GM12878 (cell line): ENCODE measurements around the gene HECTD4. TPM values are rescaled to one million over a fixed set of nuclear protein-coding genes. Genes with fewer than 3 reads are reported as not detected.
A peak's percentile ranks its signal among the peaks of the same experiment; 100 is the strongest.

Source experiments
- ATAC-seq: fragments of 200-7000 bp; cut with Tn5 transposase; 3 replicates; pipeline ENCODE4 v1.9.1; 2020; ENCODE audit warnings: mild to moderate bottlenecking, moderate library complexity
- BruUV-seq: library from RNA; stranded (reverse); fragments of 400-500 nt; replicated peaks from 2 replicates; lab custom pipeline; 2021; lab: Mats Ljungman, UMichigan
- CTCF ChIA-PET: fragments of 300-600 bp; sonication (Branson Sonifier 250); formaldehyde crosslinking; extraction: SDS; loops from one replicate; lab custom pipeline; 2021; ENCODE audit warnings: inconsistent platforms; lab: Yijun Ruan, JAX
- POLR2A ChIA-PET: fragments of 350-600 bp; formaldehyde crosslinking; extraction: SDS; loops from one replicate; lab custom pipeline; 2021; ENCODE audit warnings: inconsistent platforms; lab: Charles Lee
- RAD21 ChIA-PET: fragments of 300-600 bp; sonication (Branson Sonifier 250); formaldehyde crosslinking; loops from one replicate; lab custom pipeline; 2023; ENCODE audit warnings: antibody characterized with exemption; ENCODE audit not compliant: unreplicated experiment; lab: Charles Lee
- SMC1A ChIA-PET: fragments of 300-600 bp; sonication (Branson Sonifier 250); formaldehyde crosslinking; loops from one replicate; lab custom pipeline; 2023; ENCODE audit not compliant: unreplicated experiment, uncharacterized antibody; lab: Charles Lee
- DNase-seq: peaks from one replicate; pipeline ENCODE4 v3.0.0-alpha.2; 2011; ENCODE audit warnings: low read depth, low spot score
- FAIRE-seq: peaks from 3 replicates; lab custom pipeline; 2011; peaks lifted over from hg19 to GRCh38; lab: Jason Lieb, UNC
- H2AFZ ChIP-seq: 2 replicates; pipeline ENCODE4 v1.6.0; 2011; ENCODE audit warnings: low read depth, low read length, control low read depth; ENCODE audit not compliant: control insufficient read depth
- H3K27ac ChIP-seq: 2 replicates; pipeline ENCODE4 v1.5.1; 2011; ENCODE audit warnings: control low read depth; ENCODE audit not compliant: control insufficient read depth, insufficient read depth
- H3K27me3 ChIP-seq, 2 experiments: replicated peaks in 1 of 2; 2 replicates each; pipeline versions ENCODE4 v1.6.0 to v1.6.1; 2011; ENCODE audit warnings: low read length in 1 of 2; ENCODE audit not compliant: control insufficient read depth in 2 of 2, insufficient read depth in 2 of 2
- H3K36me3 ChIP-seq, 2 experiments: 2 replicates each; pipeline ENCODE4 v1.5.1; 2011; ENCODE audit warnings: low read length in 1 of 2; ENCODE audit not compliant: control insufficient read depth in 2 of 2, insufficient read depth in 2 of 2
- H3K4me1 ChIP-seq: 2 replicates; pipeline ENCODE4 v1.6.1; 2011; ENCODE audit warnings: mild to moderate bottlenecking, low read length, moderate library complexity, mixed read lengths; ENCODE audit not compliant: control insufficient read depth, insufficient read depth
- H3K4me2 ChIP-seq: 2 replicates; pipeline ENCODE4 v1.6.0; 2011; ENCODE audit warnings: control low read depth; ENCODE audit not compliant: control insufficient read depth, insufficient read depth
- H3K4me3 ChIP-seq: fragments of 200-600 bp; sonication (generic); 2 replicates; pipeline ENCODE4 v1.5.1; 2016
- H3K79me2 ChIP-seq: 2 replicates; pipeline ENCODE4 v1.6.0; 2011; ENCODE audit warnings: low read length; ENCODE audit not compliant: control insufficient read depth, insufficient read depth
- H3K9ac ChIP-seq: 2 replicates; pipeline ENCODE4 v1.8.0; 2011; ENCODE audit warnings: low read length, control low read depth, mixed read lengths; ENCODE audit not compliant: control insufficient read depth, insufficient read depth
- H3K9me3 ChIP-seq: replicated peaks from 3 replicates; pipeline ENCODE4 v1.5.1; 2011; ENCODE audit warnings: mild to moderate bottlenecking, low read length; ENCODE audit not compliant: control insufficient read depth, insufficient read depth
- H4K20me1 ChIP-seq: 2 replicates; pipeline ENCODE4 v1.6.0; 2011; ENCODE audit not compliant: control insufficient read depth, insufficient read depth
- ASH2L ChIP-seq: fragments of 300-600, 200-600 bp; sonication (generic); IDR thresholded peaks from 2 replicates; pipeline ENCODE4 v1.6.1; 2017; ENCODE audit warnings: low read depth, mild to moderate bottlenecking, borderline replicate concordance
- BRCA1 ChIP-seq: IDR thresholded peaks from 2 replicates; pipeline ENCODE4 v1.6.1; 2011; ENCODE audit warnings: low read depth, low read length, improper control_type of control experiment
- CBFB ChIP-seq: IDR thresholded peaks from 2 replicates; pipeline ENCODE4 v1.6.1; 2016; ENCODE audit warnings: antibody characterized with exemption, low read depth
- CEBPB ChIP-seq, 2 experiments: fragments of 150-350 bp in 1 of 2; IDR thresholded peaks; 2 replicates each; pipeline ENCODE4 v1.6.1; 2012 to 2014; ENCODE audit warnings: low read depth in 2 of 2, low read length in 2 of 2, borderline replicate concordance in 1 of 2, inconsistent platforms in 1 of 2
- FOXK2 ChIP-seq: fragments of 450-650 bp; IDR thresholded peaks from 2 replicates; pipeline ENCODE4 v1.6.1; 2017; ENCODE audit warnings: mild to moderate bottlenecking, moderate library complexity
- MTA2 ChIP-seq: fragments of 450-650 bp; IDR thresholded peaks from 2 replicates; pipeline ENCODE4 v1.6.1; 2016; ENCODE audit warnings: low read depth, mild to moderate bottlenecking, moderate library complexity
- RAD51 ChIP-seq: fragments of 450-650 bp; IDR thresholded peaks from 2 replicates; pipeline ENCODE4 v1.6.1; 2016; ENCODE audit warnings: moderate library complexity, mild to moderate bottlenecking, inconsistent platforms
- RB1 ChIP-seq: fragments of 450-650 bp; formaldehyde crosslinking; IDR thresholded peaks from 2 replicates; pipeline ENCODE4 v1.6.1; 2017; ENCODE audit warnings: mild to moderate bottlenecking, borderline replicate concordance
- STAT3 ChIP-seq: IDR thresholded peaks from 2 replicates; pipeline ENCODE4 v1.6.1; 2011; ENCODE audit warnings: low read depth, low read length, improper control_type of control experiment
- TBL1XR1 ChIP-seq: IDR thresholded peaks from 2 replicates; pipeline ENCODE4 v1.6.1; 2012; ENCODE audit warnings: low read depth, low read length, improper control_type of control experiment
- TCF7 ChIP-seq: IDR thresholded peaks from 2 replicates; pipeline ENCODE4 v1.6.1; 2014; ENCODE audit warnings: antibody characterized with exemption, borderline replicate concordance
- WGBS: methylation state at CpG from one replicate; pipeline ENCODE4 v1.1.6; 2016; ENCODE audit warnings: low lambda C conversion rate; ENCODE audit not compliant: insufficient replicate concordance, insufficient coverage; ENCODE audit errors: missing lambda C conversion rate; 5-methylcytosine and 5-hydroxymethylcytosine counted together
- in situ Hi-C: fragments of 300-500 bp; cut with MboI; formaldehyde crosslinking; loops from 9 replicates; pipeline ENCODE4 v1.14.3; 2018; ENCODE audit warnings: mixed read lengths
- intact Hi-C: fragments of 100-400 bp; cut with micrococcal nuclease; formaldehyde crosslinking; loops from one replicate; pipeline ENCODE4 v1.14.2; 2022; ENCODE audit not compliant: unreplicated experiment
- polyA plus RNA-seq, 11 experiments: library from polyadenylated mRNA; depleted of rRNA in 4 of 11; unstranded in 6 of 11; stranded (reverse) in 5 of 11; fragments of >200 nt; fragmentation: Nextera tagmentation in 4 of 11; fragmentation: Illumina TruSeq in 1 of 11; extraction: Ambion mirVana in 4 of 11; extraction: Trizol in 1 of 11; gene quantifications; 1 replicate in 1 of 11; 2 replicates in 10 of 11; pipeline versions ENCODE4 v1.2.1 to v1.2.3, GENCODE V29; 2011 to 2016; ENCODE audit warnings: inconsistent platforms in 2 of 11, missing spikeins in 2 of 11, low read depth in 1 of 11
- total RNA-seq, 4 experiments: library from RNA; depleted of rRNA in 3 of 4; stranded (reverse); fragments of >200 nt in 3 of 4; fragmentation: Illumina TruSeq in 1 of 4; extraction: Trizol in 1 of 4; gene quantifications; 2 replicates each; pipeline versions ENCODE4 v1.2.1 to v1.2.3, GENCODE V29; 2013 to 2021
- TF ChIP-seq, protein P1 (sequence below): fragments of 450-650 bp; formaldehyde crosslinking; IDR thresholded peaks from 2 replicates; pipeline ENCODE4 v1.5.0; 2022; ENCODE audit warnings: mild to moderate bottlenecking, missing genetic modification characterization

Gene HECTD4
- total and polyA plus RNA-seq, 10 of the 15 experiments (the other 5 are each of a cell fraction or from before 2014, with no cell fraction given), result 5.8 to 43.9 (median 17.9) TPM

DNA sequence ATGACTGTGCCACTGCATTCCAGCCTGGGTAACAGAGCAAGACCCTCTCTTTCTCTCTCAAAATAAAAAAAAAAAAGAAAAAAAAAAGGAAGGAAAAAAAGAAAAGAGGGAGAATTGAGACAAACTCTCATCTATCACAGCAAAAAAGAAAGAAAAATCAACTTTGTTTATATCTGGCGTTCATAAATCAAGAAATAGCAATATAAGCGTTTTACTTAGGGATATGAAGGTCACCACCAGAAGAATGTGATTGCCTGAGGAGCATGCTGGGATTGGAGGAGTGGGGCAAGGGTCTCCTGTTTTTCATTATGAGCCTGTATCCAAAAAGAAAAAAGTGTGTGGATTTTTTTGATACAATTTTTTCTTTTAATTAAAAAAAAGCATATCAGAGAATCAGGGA, 78.4 kb downstream of the HECTD4 start:
- FAIRE-seq, result no peak
- SMC1A ChIA-PET, result interaction anchor here (1.3 to 1.5 kb wide), 2 partner anchors 22 to 83 kb away, joined by 3 to 4 read pairs; no protein-coding TSS in a partner anchor
- BruUV-seq, result no TSS peak
- intact Hi-C loops (loop anchor here (2.0 kb wide), 1 partner anchor 77 kb away; no protein-coding TSS in a partner anchor), in situ Hi-C loops (no loop called here)
- POLR2A ChIA-PET, result no interaction called here
- no peak overlapping the region for H3K9ac ChIP-seq
- H3K79me2 ChIP-seq, result no peaks in the 10 kb centered on the region; the same call in 1 of the 2 replicates
- no peaks in the 10 kb centered on the region for H3K27me3 ChIP-seq
- 97% methylated on average over 2 of the region's 2 CpGs for WGBS
- H3K4me2 ChIP-seq, result no peak overlapping the region
- no peak overlapping the region for H3K4me3 ChIP-seq
- peaks cover 4 to 5% of the 10 kb centered on the region in 2 experiments; a peak in 3 of 4 replicates for H3K36me3 ChIP-seq
- CTCF ChIA-PET, result interaction anchor here (0.7 to 2.8 kb wide), 2 partner anchors 42 to 83 kb away, joined by 3 to 10 read pairs; no protein-coding TSS in a partner anchor
- H3K27ac ChIP-seq, result peak overlapping the region; percentile 91
- H3K9me3 ChIP-seq, result no peaks in the 10 kb centered on the region
- TF ChIP-seq BRCA1, result no peak
- TF ChIP-seq RB1, result no peak
- TF ChIP-seq RAD51, result no peak
- no peak for TF ChIP-seq CEBPB (IDR thresholded peaks at IDR 0.05; ENCODE audit: borderline replicate concordance in 1 of 2, low read depth in 2 of 2, low read length in 2 of 2)
- H3K4me1 ChIP-seq, result peaks cover 21% of the 10 kb centered on the region
- no peaks in the 10 kb centered on the region for H4K20me1 ChIP-seq
- no peak overlapping the region for H2AFZ ChIP-seq
- no peak for DNase-seq
- ATAC-seq, result no peak
- RAD21 ChIA-PET, result interaction anchor here (1.2 kb wide), 1 partner anchor 177 kb away, joined by 4 read pairs; no protein-coding TSS in a partner anchor

DNA sequence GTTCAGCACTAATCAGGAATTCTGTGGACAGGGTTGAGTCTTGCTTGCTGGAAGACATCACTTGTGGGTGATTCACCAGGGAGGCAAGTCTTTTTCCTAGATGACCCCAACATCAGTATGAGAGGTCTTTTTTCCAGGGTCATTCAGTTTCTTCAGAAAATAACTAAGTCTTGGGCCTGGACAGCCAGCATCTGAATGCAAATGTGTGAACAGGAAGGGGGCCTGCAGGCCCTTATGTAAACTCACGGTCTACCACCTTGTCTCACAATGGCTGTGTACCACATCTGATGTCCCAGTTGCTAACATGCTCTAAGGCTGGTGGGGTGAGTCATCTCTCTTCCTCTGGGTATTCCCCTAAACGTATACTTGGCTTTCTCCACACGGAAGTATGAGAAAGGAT, 79.2 kb downstream of the HECTD4 start:
- ChIA-PET POLR2A (interaction anchor here (0.7 kb wide), 1 partner anchor 666 kb away, joined by 4 read pairs; no protein-coding TSS in a partner anchor), SMC1A (interaction anchor here (0.6 to 1.3 kb wide), 3 partner anchors 10 to 172 kb away, joined by 3 to 7 read pairs (median 3); no protein-coding TSS in a partner anchor), CTCF (interaction anchor here (0.7 to 2.8 kb wide), 4 partner anchors 43 to 365 kb away, joined by 3 to 10 read pairs (median 6); no protein-coding TSS in a partner anchor), RAD21 (no interaction called here)
- no peak overlapping the region for H3K4me3 ChIP-seq
- H3K9ac ChIP-seq, result no peak overlapping the region; the same call in 1 of the 2 replicates
- H4K20me1 ChIP-seq, result no peaks in the 10 kb centered on the region
- BruUV-seq, result no TSS peak
- no peaks in the 10 kb centered on the region for H3K9me3 ChIP-seq
- no peaks in the 10 kb centered on the region for H3K27me3 ChIP-seq
- in situ Hi-C loops (no loop called here), intact Hi-C loops (loop anchor here (2.0 kb wide), 1 partner anchor 78 kb away; no protein-coding TSS in a partner anchor)
- peak overlapping the region; percentile 67 for H2AFZ ChIP-seq
- DNase-seq (peak; percentile 91), FAIRE-seq (peak; percentile 91), ATAC-seq (peak; percentile 100)
- H3K27ac ChIP-seq, result peak overlapping the region; percentile 91
- peaks cover 4 to 5% of the 10 kb centered on the region in 2 experiments; a peak in 3 of 4 replicates for H3K36me3 ChIP-seq
- H3K4me1 ChIP-seq, result peaks cover 16% of the 10 kb centered on the region
- peak overlapping the region; percentile 77 for H3K4me2 ChIP-seq
- 0% methylated on average over 3 of the region's 3 CpGs for WGBS
- no peaks in the 10 kb centered on the region; the same call in 1 of the 2 replicates for H3K79me2 ChIP-seq
- TF ChIP-seq, protein P1, sequence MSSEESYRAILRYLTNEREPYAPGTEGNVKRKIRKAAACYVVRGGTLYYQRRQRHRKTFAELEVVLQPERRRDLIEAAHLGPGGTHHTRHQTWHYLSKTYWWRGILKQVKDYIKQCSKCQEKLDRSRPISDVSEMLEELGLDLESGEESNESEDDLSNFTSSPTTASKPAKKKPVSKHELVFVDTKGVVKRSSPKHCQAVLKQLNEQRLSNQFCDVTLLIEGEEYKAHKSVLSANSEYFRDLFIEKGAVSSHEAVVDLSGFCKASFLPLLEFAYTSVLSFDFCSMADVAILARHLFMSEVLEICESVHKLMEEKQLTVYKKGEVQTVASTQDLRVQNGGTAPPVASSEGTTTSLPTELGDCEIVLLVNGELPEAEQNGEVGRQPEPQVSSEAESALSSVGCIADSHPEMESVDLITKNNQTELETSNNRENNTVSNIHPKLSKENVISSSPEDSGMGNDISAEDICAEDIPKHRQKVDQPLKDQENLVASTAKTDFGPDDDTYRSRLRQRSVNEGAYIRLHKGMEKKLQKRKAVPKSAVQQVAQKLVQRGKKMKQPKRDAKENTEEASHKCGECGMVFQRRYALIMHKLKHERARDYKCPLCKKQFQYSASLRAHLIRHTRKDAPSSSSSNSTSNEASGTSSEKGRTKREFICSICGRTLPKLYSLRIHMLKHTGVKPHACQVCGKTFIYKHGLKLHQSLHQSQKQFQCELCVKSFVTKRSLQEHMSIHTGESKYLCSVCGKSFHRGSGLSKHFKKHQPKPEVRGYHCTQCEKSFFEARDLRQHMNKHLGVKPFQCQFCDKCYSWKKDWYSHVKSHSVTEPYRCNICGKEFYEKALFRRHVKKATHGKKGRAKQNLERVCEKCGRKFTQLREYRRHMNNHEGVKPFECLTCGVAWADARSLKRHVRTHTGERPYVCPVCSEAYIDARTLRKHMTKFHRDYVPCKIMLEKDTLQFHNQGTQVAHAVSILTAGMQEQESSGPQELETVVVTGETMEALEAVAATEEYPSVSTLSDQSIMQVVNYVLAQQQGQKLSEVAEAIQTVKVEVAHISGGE (CRISPR knock-in tag), result no peak
- TF ChIP-seq STAT3, result no peak
- TF ChIP-seq TCF7, result no peak; the same call in 1 of the 2 replicates
- TF ChIP-seq FOXK2, result no peak
- TF ChIP-seq MTA2, result no peak; the same call in 1 of the 2 replicates
- no peak for TF ChIP-seq TBL1XR1
- 0 out of 2 replicates have a peak, but pooled peaks have one; percentile 67 for TF ChIP-seq ASH2L
- no peak for TF ChIP-seq RAD51
- no peak for TF ChIP-seq CBFB
